Stimulated activated CD4-positive, alpha-beta T cell treated with anti-CD3 and anti-CD28 coated beads, TNF-alpha, amount 100 ng/mL, for 48 hours (primary cell): ENCODE measurements around the gene CRYGB.

ENCODE experiments used
- DNase-seq, 3 donors: peaks; one replicate each; pipeline ENCODE4 v3.0.0-alpha.2; 2020; ENCODE audit warnings: low read depth in 3 of 3

The CRYGB gene, protein sequence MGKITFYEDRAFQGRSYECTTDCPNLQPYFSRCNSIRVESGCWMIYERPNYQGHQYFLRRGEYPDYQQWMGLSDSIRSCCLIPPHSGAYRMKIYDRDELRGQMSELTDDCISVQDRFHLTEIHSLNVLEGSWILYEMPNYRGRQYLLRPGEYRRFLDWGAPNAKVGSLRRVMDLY

DNA sequence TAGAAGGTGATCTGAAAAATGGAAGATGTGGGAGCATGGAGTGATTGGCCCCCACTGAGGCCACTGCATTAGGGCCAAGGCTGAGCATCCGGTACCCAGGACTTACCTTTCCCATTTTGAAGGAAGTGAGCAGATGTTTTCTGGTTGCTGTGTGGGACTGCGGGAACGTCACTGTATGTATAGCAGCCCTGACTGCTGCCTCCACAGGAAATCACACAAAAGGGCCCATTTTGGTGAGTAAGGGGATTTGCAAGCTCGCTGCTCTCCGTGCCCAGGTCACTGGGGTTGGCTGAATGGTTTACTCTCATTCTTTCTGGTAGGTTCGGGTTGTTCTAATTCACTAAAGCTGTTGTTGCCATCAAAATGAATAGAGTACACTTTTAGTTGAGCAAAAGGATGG lies at the start of gene CRYGB:
TSS of gene CRYGB (minus strand) at position 153 of the 400 bp plus-strand sequence. CDS start at position 115, 38 bp downstream.
- no peak for DNase-seq

DNA sequence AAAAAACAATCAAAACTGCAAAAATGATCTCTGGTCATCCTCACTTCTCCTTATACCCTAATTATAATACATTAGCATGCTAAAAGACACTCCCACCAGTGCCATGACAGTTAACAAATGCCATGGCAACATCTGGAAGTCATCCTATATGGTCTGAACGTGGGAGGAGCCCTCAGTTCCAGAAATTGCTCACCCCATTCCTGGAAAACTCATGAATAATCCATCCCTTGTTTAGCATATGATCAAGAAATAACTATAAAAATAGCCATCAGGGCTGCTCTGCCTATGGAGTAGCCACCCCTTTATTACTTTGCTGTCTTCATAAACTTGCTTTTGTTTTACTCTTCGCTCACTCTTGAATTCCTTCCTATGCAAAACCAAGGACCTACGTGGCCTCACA lies 49.6 kb upstream of the CRYGB start:
- no peak for DNase-seq

DNA sequence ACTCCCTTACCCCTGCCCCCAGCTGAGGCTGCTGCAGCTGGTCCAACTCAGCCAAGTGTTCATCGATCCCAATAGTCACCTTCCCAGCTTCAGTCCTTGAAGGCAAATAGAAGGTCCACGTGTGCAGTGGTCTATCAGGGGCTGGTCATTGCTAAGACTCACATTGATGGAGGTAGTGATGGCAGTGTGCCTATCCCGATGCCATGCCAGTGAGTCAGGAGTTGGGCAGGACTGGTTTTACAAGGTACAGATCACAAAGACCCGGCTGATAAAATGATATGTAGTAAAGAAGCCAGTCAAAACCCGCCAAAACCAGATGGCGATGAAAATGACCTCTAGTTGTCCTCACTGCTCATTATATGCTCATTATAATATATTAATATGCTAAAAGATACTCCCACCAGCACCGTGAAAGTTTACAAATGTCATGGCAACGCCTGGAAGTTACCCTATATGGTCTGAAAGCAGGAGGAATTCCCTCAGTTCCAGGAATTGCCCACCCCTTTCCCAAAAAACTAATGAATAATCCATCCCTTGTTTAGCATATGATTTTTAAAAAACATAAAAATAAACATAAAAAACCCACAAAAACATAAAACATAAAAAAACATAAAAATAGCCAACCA lies 46.8 kb upstream of the CRYGB start:
- DNase-seq: no peak

DNA sequence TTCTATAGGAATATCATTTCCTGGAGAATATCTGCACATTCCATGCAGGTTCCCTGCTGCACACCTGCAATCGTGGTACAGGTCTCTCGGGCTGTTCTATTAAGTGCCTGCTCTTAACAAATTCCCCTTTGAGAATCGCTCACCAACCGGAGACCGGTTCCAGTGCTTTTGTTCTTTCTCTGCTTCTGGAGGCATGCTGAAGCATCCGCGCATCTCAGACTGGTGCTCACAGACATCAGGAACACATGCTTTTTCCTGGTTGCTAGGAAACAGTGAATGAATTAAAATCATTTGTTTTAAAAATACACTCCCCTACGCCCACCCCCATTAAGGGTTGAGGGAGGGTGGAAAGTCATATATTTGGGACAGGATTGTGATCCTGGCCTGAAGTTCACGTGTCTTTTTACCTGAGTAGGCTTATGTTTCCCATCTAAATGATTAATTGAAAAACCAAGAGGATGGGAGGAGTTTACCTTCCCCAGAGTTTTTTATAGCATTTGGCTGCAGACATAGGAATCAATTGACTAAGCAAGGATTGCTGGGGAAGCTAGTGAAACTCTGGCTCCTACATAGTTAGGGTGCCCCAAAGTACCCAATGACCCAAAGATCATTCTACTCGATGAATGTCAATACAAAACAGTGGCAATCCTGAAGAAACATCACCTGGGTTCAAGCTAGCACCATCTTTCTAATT lies 44.0 kb upstream of the CRYGB start, which contains the start of gene C2orf80:
TSS of gene C2orf80 (minus strand) at position 221 of the 694 bp plus-strand sequence. CDS start 3,044 bp downstream, outside the sequence.
- DNase-seq: no peak

GRCh38 chr2:208189069-208189809 lies 43.3 kb upstream of the CRYGB start:
- no peak for DNase-seq

- DNase-seq: no peak
These were observed 40.9 kb upstream of the CRYGB start for GRCh38 chr2:208186893-208187292.

- DNase-seq: no peak
These were observed 40.5 kb upstream of the CRYGB start for GRCh38 chr2:208186465-208186864.

DNA sequence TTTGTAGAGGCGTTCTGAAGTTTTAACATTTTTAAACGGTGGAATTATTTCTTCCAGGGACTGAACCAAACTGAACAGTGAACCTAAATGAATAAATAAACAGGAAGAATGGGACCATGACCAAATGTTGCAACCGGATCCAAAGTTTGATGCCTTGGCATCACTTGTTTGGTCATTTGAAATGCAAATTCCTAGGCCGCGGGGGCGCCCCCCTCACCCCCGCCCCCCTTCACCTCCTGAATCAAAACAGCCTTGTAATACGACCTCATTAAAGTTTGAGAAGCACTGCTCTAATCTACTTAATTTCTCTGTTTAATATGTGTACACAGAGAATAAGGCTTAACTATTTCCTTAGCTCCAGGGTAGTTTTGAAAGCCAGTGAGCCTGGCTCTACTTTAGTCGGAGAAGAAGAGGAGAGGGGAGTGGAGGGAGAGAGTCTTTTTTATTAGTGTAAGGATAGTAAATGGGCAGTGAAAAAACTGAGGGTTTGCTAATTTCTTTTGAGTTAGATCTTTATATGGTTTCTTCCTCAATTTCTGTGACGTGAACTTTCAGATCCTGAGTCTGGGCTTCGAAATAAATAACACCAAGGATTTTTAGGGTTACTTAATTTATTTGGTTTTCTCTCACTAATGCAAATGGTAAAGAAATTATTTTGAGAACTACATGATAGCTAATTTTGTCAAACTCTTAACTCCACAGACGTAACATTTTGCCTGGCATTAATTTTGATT lies 38.2 kb upstream of the CRYGB start:
- DNase-seq: no peak

- no peak for DNase-seq
These were observed 37.6 kb upstream of the CRYGB start for GRCh38 chr2:208183526-208183925.

DNA sequence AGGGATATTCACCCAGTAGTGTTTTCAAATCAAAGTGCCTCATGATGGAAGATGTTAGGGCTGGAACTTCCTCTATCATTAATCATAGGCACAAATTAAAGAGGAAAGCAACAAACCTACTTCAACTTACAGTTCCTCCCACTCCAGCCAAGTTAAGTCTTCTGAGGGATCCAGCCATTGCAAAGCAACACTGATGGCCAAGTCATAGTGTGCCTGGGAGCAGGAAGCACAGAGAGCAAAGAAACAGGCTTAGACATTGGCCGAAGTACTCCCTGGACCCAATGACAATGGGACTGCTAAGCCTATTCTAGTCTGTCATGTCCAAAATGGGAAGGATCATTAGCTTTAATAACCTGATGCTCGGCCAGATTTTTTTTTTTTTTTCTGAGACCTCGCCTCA lies 36.9 kb upstream of the CRYGB start:
- DNase-seq: no peak

- no peak for DNase-seq
These were observed 33.2 kb upstream of the CRYGB start for GRCh38 chr2:208179028-208179609.

DNA sequence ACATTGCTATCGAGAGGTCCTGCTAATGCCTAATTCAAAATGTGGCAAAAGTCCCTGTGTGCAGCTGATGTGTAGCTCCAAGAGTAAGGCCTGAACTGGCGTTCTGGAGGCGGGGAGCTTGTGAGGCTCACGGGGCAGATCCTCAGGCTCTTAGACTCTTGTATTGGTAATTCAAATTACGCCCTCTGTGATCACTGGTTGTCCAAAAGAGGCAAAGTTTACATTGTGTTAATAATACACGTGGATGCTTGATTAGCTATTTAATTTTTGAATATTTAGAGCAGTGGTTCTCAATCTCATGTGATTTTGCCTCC lies 29.8 kb upstream of the CRYGB start:
- DNase-seq: no peak

- peak; percentile 27 to 41 (median 37) for DNase-seq
These were observed 29.3 kb upstream of the CRYGB start for GRCh38 chr2:208175069-208175839.

- DNase-seq: no peak
These were observed 28.2 kb upstream of the CRYGB start for GRCh38 chr2:208174144-208174543.

DNA sequence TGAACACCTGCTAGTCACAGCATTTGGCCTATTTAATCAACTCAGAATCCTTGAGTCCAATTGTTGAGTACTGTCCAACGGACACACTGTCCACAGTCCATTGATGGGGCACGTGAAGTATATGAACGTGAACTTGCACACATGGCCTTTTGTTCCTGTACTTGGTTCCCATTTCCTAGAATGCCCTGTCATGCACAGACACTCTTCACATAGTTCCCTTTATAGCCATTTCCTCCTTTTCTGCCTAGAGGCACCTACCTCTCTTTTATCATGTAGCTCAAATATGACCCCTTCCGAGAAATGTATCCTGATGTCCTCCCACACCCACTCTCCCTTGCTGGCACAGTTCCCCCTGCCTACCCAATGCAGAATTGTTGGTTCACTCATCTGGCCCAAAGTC lies 26.2 kb upstream of the CRYGB start:
- DNase-seq: no peak

DNA sequence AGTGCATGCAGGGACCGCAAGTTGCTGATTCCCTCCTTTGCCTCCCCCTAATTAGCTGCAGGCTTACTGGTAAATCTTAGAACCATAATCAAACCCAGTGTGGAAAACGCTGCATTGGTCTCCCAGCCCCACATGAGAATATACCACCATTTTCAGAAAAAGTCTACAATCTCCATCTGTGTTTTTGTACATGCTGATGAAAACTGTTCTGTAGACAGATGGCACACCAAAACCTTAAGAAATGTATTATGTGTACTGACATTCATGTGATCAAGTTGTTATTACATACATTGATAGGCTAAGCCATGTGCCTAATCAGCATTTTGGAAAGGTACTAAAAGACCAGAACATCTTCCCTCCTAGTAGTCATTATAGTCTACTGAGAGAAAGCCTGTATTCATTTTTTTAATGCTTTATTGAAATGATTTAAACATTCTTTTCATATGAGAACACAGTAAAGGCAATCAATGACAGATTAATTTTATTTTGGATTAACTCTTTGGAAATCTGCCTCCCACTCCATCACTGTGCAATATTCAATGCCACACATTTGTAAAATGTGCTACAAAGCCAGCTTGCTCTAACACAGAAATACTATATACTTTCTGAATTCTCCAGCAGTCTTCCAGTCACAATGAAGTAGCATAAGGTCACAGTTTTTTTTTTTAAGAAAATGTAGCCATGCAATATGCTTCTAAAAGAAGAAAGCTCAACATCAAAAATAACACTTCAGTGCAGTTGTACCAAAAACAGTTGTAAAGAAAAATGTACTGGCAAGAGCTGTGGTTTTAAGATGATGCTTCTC lies 19.2 kb upstream of the CRYGB start:
- DNase-seq: no peak

DNA sequence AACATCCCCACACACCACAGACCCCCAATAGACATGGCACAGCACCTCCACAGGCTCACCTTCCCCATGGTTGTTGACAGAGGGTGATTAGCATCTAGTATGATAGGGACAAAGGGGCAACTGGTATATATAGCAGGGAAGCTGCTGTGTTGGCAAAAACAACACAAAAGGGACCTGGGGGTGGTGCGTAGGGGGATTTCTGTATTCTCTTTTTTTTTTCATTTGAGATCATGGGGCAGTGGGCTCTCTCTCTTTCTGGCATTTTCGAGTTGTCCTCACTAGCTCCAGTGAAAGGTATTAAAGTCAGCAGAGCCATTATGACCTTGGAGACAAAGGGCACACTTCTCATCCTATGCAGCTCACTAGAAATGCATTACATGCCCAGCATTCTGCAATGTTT lies 17.5 kb upstream of the CRYGB start, which contains the start of gene CRYGA:
TSS of gene CRYGA (minus strand) at position 101 of the 400 bp plus-strand sequence. CDS start at position 68, 33 bp downstream.
- DNase-seq: no peak

DNA sequence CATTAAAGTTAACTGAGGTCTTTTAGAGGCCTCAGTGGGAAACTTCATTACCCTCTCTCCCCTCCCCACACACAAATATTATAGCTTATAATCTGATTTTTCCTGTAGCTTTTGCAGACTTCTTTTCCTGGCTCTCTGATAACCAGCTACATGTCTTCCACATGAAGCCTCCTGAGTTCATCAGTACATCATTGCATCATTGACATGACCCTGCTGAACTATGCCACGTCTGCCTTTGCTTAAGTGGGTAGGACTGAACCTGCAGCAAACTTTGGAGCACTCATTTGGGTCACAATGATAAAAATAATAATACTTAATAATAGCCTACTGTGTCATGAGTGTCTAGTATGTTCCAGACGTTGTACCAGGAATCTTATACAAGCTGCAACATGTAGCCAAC lies 10.5 kb upstream of the CRYGB start:
- DNase-seq: no peak

- DNase-seq: no peak
These were observed 7.2 kb upstream of the CRYGB start for GRCh38 chr2:208153156-208153555.

DNA sequence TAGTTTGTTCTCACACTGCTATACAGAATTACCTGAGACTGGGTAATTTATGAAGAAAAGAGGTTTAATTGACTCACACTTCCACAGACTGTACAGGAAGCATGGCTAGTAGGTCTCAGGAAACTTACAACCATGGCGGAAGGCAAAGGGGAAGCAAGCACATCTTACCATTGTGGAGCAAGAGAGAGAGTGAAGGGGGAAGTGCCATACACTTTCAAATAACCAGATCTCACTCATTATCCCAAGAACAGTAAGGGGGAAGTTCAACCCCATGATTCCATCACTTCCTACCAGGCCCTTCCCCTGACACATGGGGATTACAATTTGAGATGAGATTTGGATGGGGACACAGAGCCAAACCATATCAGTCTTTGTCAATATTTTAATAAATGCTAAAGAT lies 5.0 kb upstream of the CRYGB start:
- DNase-seq: no peak
